ENCODE data around the gene MAGEA4. TPM values are rescaled to one million over a fixed set of nuclear protein-coding genes. Genes with fewer than 3 reads are reported as not detected.

The MAGEA4 gene
- total and polyA plus RNA-seq, 12 donors: not detected

GRCh38 chrX:151973851-151974335, 61.2 kb downstream of the MAGEA4 start:
- H3K27ac ChIP-seq: peak overlapping the region in 2 of 5 donors; percentile 34 to 55
- no peaks in the 10 kb centered on the region for H3K4me1 ChIP-seq (replicated peaks in 1 of 2)
- H3K9me3 ChIP-seq (replicated peaks in 1 of 3): no peaks in the 10 kb centered on the region
- peak in 2 of 7 donors; percentile 5 to 51 for DNase-seq
- WGBS, 4 donors: 16 to 54% (median 36%) methylated on average over 6 to 21 of the region's 21 CpGs
- TF ChIP-seq POLR2A (IDR thresholded peaks at IDR 0.05): no peak
- TF ChIP-seq, protein P1, sequence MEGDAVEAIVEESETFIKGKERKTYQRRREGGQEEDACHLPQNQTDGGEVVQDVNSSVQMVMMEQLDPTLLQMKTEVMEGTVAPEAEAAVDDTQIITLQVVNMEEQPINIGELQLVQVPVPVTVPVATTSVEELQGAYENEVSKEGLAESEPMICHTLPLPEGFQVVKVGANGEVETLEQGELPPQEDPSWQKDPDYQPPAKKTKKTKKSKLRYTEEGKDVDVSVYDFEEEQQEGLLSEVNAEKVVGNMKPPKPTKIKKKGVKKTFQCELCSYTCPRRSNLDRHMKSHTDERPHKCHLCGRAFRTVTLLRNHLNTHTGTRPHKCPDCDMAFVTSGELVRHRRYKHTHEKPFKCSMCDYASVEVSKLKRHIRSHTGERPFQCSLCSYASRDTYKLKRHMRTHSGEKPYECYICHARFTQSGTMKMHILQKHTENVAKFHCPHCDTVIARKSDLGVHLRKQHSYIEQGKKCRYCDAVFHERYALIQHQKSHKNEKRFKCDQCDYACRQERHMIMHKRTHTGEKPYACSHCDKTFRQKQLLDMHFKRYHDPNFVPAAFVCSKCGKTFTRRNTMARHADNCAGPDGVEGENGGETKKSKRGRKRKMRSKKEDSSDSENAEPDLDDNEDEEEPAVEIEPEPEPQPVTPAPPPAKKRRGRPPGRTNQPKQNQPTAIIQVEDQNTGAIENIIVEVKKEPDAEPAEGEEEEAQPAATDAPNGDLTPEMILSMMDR (IDR thresholded peaks at IDR 0.05): no peak
- peaks cover 5% of the 10 kb centered on the region for H3K27me3 ChIP-seq
- no peaks in the 10 kb centered on the region for H3K36me3 ChIP-seq (replicated peaks in 1 of 2)
- intact Hi-C loops (cut with DNase I): no loop called here
- H3K4me3 ChIP-seq: peak overlapping the region in 1 of 4 donors; percentile 51

MicroRNAs within 50 kb of the gene (microRNA counts, 767-probe panel; counts per million panel counts)
- microRNA hsa-miR-224-5p (0 counts per million in 2 donors), microRNA hsa-miR-452-5p (0 counts per million in 2 donors)

Small RNAs within 50 kb of the gene (microRNA-seq; reads per million reads assigned to microRNA genes)
- gene MIR224: 200 to 1,472 (median 211) reads per million in 3 donors
- gene MIR452: 73.3 to 615 (median 95.0) reads per million in 3 donors

Other genes starting within 250 kb of the MAGEA4 start
- 1 to 10 TPM in 1 of 9 donors, under 1 TPM in 7, not detected in 1; under 0.01 to 8.7 (median 0.29) TPM for gene PRRG3, start 217.4 kb upstream of the MAGEA4 start, total RNA-seq
- gene PRRG3, start 217.4 kb upstream of the MAGEA4 start, polyA plus RNA-seq: under 1 TPM; 0.07 to 0.84 (median 0.24) TPM
- gene FATE1, start 196.9 kb upstream of the MAGEA4 start, total RNA-seq: 10 to 100 TPM in 1 of 9 donors, 1 to 10 TPM in 1, under 1 TPM in 2, not detected in 5; 0.61 to 25.6 (median 1.2) TPM
- gene FATE1, start 196.9 kb upstream of the MAGEA4 start, polyA plus RNA-seq: under 1 TPM; 0.29 to 0.72 (median 0.40) TPM
- not detected for gene CNGA2, start 178.1 kb upstream of the MAGEA4 start, total RNA-seq
- not detected for gene CNGA2, start 178.1 kb upstream of the MAGEA4 start, polyA plus RNA-seq
- gene GABRE, start 61.8 kb downstream of the MAGEA4 start, total RNA-seq: 10 to 100 TPM in 2 of 9 donors, 1 to 10 TPM in 6, under 1 TPM in 1; 0.97 to 20.6 (median 4.5) TPM
- gene GABRE, start 61.8 kb downstream of the MAGEA4 start, polyA plus RNA-seq: 10 to 100 TPM in 2 of 3 donors, under 1 TPM in 1; 0.92 to 45.1 (median 19.5) TPM
- not detected for gene MAGEA10, start 225.7 kb downstream of the MAGEA4 start, total RNA-seq
- gene MAGEA10, start 225.7 kb downstream of the MAGEA4 start, polyA plus RNA-seq: not detected

Measured in adrenal gland (tissue), 12 donors.